ENCODE results near the gene PDCD11. TPM values are rescaled to one million over a fixed set of nuclear protein-coding genes. Genes with fewer than 3 reads are reported as not detected.
A peak's percentile ranks its signal among the peaks of the same experiment; 100 is the strongest.

PDCD11 gene
- polyA plus RNA-seq, 1 donor: 23.8 TPM

GRCh38 chr10:103457176-103457712, 60.8 kb downstream of the PDCD11 start:
- no CpG with 5 or more reads among the region's 8 CpGs for WGBS (ENCODE audit: insufficient coverage, low lambda C conversion rate)
- H3K4me3 ChIP-seq (ENCODE audit: low read length): no peak overlapping the region
- peaks cover 2% of the 10 kb centered on the region for H3K9me3 ChIP-seq (ENCODE audit: control insufficient read depth, low read depth, low read length)
- H3K4me1 ChIP-seq (ENCODE audit: control insufficient read depth, insufficient read depth, low read length): peaks cover 4% of the 10 kb centered on the region
- H3K27me3 ChIP-seq (ENCODE audit: control insufficient read depth, insufficient read depth, low read length): peaks cover 2% of the 10 kb centered on the region
- H3K36me3 ChIP-seq (ENCODE audit: control insufficient read depth, insufficient read depth, low read length): no peaks in the 10 kb centered on the region
- no peak overlapping the region for H3K27ac ChIP-seq (ENCODE audit: low read length)
- DNase-seq: no peak

GRCh38 chr10:103457896-103458583, 61.6 kb downstream of the PDCD11 start:
- no peak for DNase-seq
- Histone ChIP-seq H3K9me3 (ENCODE audit: control insufficient read depth, low read depth, low read length) (peaks cover 2% of the 10 kb centered on the region), H3K4me1 (ENCODE audit: control insufficient read depth, insufficient read depth, low read length) (no peaks in the 10 kb centered on the region), H3K27me3 (ENCODE audit: control insufficient read depth, insufficient read depth, low read length) (no peaks in the 10 kb centered on the region), H3K4me3 (ENCODE audit: low read length) (no peak overlapping the region), H3K27ac (ENCODE audit: low read length) (no peak overlapping the region), H3K36me3 (ENCODE audit: control insufficient read depth, insufficient read depth, low read length) (no peaks in the 10 kb centered on the region)
- no CpG with 5 or more reads among the region's 39 CpGs for WGBS (ENCODE audit: insufficient coverage, low lambda C conversion rate)

GRCh38 chr10:103458720-103459119, 62.3 kb downstream of the PDCD11 start, which contains the start of gene CALHM1:
TSS of gene CALHM1 (minus strand) at chr10:103458900. CDS start at chr10:103458751, 149 bp downstream.
- DNase-seq: peak in 1 of 2 donors; percentile 30
- Histone ChIP-seq H3K27me3 (ENCODE audit: control insufficient read depth, insufficient read depth, low read length) (no peaks in the 10 kb centered on the region), H3K4me1 (ENCODE audit: control insufficient read depth, insufficient read depth, low read length) (no peaks in the 10 kb centered on the region), H3K36me3 (ENCODE audit: control insufficient read depth, insufficient read depth, low read length) (no peaks in the 10 kb centered on the region), H3K9me3 (ENCODE audit: control insufficient read depth, low read depth, low read length) (peaks cover 2% of the 10 kb centered on the region), H3K27ac (ENCODE audit: low read length) (no peak within 1 kb of the TSS), H3K4me3 (ENCODE audit: low read length) (no peak within 1 kb of the TSS)
- WGBS (ENCODE audit: insufficient coverage, low lambda C conversion rate): no CpG with 5 or more reads among the region's 9 CpGs

- H3K4me3 ChIP-seq (ENCODE audit: low read length): no peak overlapping the region
- no peak overlapping the region for H3K27ac ChIP-seq (ENCODE audit: low read length)
- H3K9me3 ChIP-seq (ENCODE audit: control insufficient read depth, low read depth, low read length): peaks cover 2% of the 10 kb centered on the region
- no peaks in the 10 kb centered on the region for H3K27me3 ChIP-seq (ENCODE audit: control insufficient read depth, insufficient read depth, low read length)
- no peaks in the 10 kb centered on the region for H3K4me1 ChIP-seq (ENCODE audit: control insufficient read depth, insufficient read depth, low read length)
- no peaks in the 10 kb centered on the region for H3K36me3 ChIP-seq (ENCODE audit: control insufficient read depth, insufficient read depth, low read length)
- DNase-seq: no peak
- WGBS (ENCODE audit: insufficient coverage, low lambda C conversion rate): no CpG with 5 or more reads among the region's 4 CpGs
These were observed 63.2 kb downstream of the PDCD11 start for GRCh38 chr10:103459615-103460014.

- Histone ChIP-seq H3K9me3 (ENCODE audit: control insufficient read depth, low read depth, low read length) (no peaks in the 10 kb centered on the region), H3K27ac (ENCODE audit: low read length) (no peak overlapping the region), H3K36me3 (ENCODE audit: control insufficient read depth, insufficient read depth, low read length) (no peaks in the 10 kb centered on the region), H3K27me3 (ENCODE audit: control insufficient read depth, insufficient read depth, low read length) (no peaks in the 10 kb centered on the region), H3K4me3 (ENCODE audit: low read length) (no peak overlapping the region), H3K4me1 (ENCODE audit: control insufficient read depth, insufficient read depth, low read length) (no peaks in the 10 kb centered on the region)
- WGBS (ENCODE audit: insufficient coverage, low lambda C conversion rate): 72% methylated on average over 2 of the region's 4 CpGs
- no peak for DNase-seq
These were observed 67.1 kb downstream of the PDCD11 start for GRCh38 chr10:103463499-103463898.

- no peaks in the 10 kb centered on the region for H3K27me3 ChIP-seq (ENCODE audit: control insufficient read depth, insufficient read depth, low read length)
- no peak overlapping the region for H3K4me3 ChIP-seq (ENCODE audit: low read length)
- 75% methylated on average over 1 of the region's 14 CpGs for WGBS (ENCODE audit: insufficient coverage, low lambda C conversion rate)
- no peaks in the 10 kb centered on the region for H3K36me3 ChIP-seq (ENCODE audit: control insufficient read depth, insufficient read depth, low read length)
- no peak overlapping the region for H3K27ac ChIP-seq (ENCODE audit: low read length)
- no peak for DNase-seq
- no peaks in the 10 kb centered on the region for H3K4me1 ChIP-seq (ENCODE audit: control insufficient read depth, insufficient read depth, low read length)
- no peaks in the 10 kb centered on the region for H3K9me3 ChIP-seq (ENCODE audit: control insufficient read depth, low read depth, low read length)
These were observed 69.2 kb downstream of the PDCD11 start for GRCh38 chr10:103465411-103466179.

GRCh38 chr10:103466734-103467133, 70.3 kb downstream of the PDCD11 start:
- H3K27ac ChIP-seq (ENCODE audit: low read length): no peak overlapping the region
- H3K4me1 ChIP-seq (ENCODE audit: control insufficient read depth, insufficient read depth, low read length): no peaks in the 10 kb centered on the region
- no peaks in the 10 kb centered on the region for H3K27me3 ChIP-seq (ENCODE audit: control insufficient read depth, insufficient read depth, low read length)
- DNase-seq: no peak
- H3K4me3 ChIP-seq (ENCODE audit: low read length): no peak overlapping the region
- no peaks in the 10 kb centered on the region for H3K9me3 ChIP-seq (ENCODE audit: control insufficient read depth, low read depth, low read length)
- WGBS (ENCODE audit: insufficient coverage, low lambda C conversion rate): 60% methylated on average over 1 of the region's 3 CpGs
- H3K36me3 ChIP-seq (ENCODE audit: control insufficient read depth, insufficient read depth, low read length): no peaks in the 10 kb centered on the region

- H3K27me3 ChIP-seq (ENCODE audit: control insufficient read depth, insufficient read depth, low read length): no peaks in the 10 kb centered on the region
- H3K4me1 ChIP-seq (ENCODE audit: control insufficient read depth, insufficient read depth, low read length): no peaks in the 10 kb centered on the region
- no peak for DNase-seq
- no peak overlapping the region for H3K27ac ChIP-seq (ENCODE audit: low read length)
- WGBS (ENCODE audit: insufficient coverage, low lambda C conversion rate): 82% methylated on average over 5 of the region's 7 CpGs
- no peaks in the 10 kb centered on the region for H3K36me3 ChIP-seq (ENCODE audit: control insufficient read depth, insufficient read depth, low read length)
- H3K4me3 ChIP-seq (ENCODE audit: low read length): no peak overlapping the region
- H3K9me3 ChIP-seq (ENCODE audit: control insufficient read depth, low read depth, low read length): no peaks in the 10 kb centered on the region
These were observed 71.0 kb downstream of the PDCD11 start for GRCh38 chr10:103467406-103467805.

GRCh38 chr10:103469201-103469600, 72.8 kb downstream of the PDCD11 start:
- H3K4me1 ChIP-seq (ENCODE audit: control insufficient read depth, insufficient read depth, low read length): no peaks in the 10 kb centered on the region
- no peak overlapping the region for H3K27ac ChIP-seq (ENCODE audit: low read length)
- no peaks in the 10 kb centered on the region for H3K27me3 ChIP-seq (ENCODE audit: control insufficient read depth, insufficient read depth, low read length)
- H3K36me3 ChIP-seq (ENCODE audit: control insufficient read depth, insufficient read depth, low read length): no peaks in the 10 kb centered on the region
- H3K4me3 ChIP-seq (ENCODE audit: low read length): no peak overlapping the region
- peaks cover 4% of the 10 kb centered on the region for H3K9me3 ChIP-seq (ENCODE audit: control insufficient read depth, low read depth, low read length)
- WGBS (ENCODE audit: insufficient coverage, low lambda C conversion rate): 10% methylated on average over 2 of the region's 5 CpGs
- DNase-seq: no peak

GRCh38 chr10:103470761-103471653, 74.6 kb downstream of the PDCD11 start:
- no CpG with 5 or more reads among the region's 14 CpGs for WGBS (ENCODE audit: insufficient coverage, low lambda C conversion rate)
- H3K9me3 ChIP-seq (ENCODE audit: control insufficient read depth, low read depth, low read length): peaks cover 4% of the 10 kb centered on the region
- no peak overlapping the region for H3K27ac ChIP-seq (ENCODE audit: low read length)
- H3K36me3 ChIP-seq (ENCODE audit: control insufficient read depth, insufficient read depth, low read length): no peaks in the 10 kb centered on the region
- no peak for DNase-seq
- no peak overlapping the region for H3K4me3 ChIP-seq (ENCODE audit: low read length)
- no peaks in the 10 kb centered on the region for H3K4me1 ChIP-seq (ENCODE audit: control insufficient read depth, insufficient read depth, low read length)
- no peaks in the 10 kb centered on the region for H3K27me3 ChIP-seq (ENCODE audit: control insufficient read depth, insufficient read depth, low read length)
